Stimulated activated CD4-positive, alpha-beta T cell treated with anti-CD3 and anti-CD28 coated beads, Interleukin-4, amount 100 ng/mL, for 48 hours (primary cell): ENCODE measurements around the gene FOSB.

Experiments used
- DNase-seq, 2 donors: peaks; one replicate each; pipeline ENCODE4 v3.0.0-alpha.2; 2020; ENCODE audit warnings: low read depth in 2 of 2

Gene FOSB

GRCh38 chr19:45442778-45443461 lies 24.9 kb upstream of the FOSB start:
- DNase-seq, result no peak

GRCh38 chr19:45443462-45444317 lies 24.1 kb upstream of the FOSB start:
- DNase-seq, result peak in 1 of 2 donors; percentile 66

- DNase-seq, result peak; percentile 55 to 77
Measured at GRCh38 chr19:45444318-45445041, 23.3 kb upstream of the FOSB start.

- no peak for DNase-seq
Measured at GRCh38 chr19:45445139-45445538, 22.7 kb upstream of the FOSB start.

GRCh38 chr19:45446295-45446694 lies 21.5 kb upstream of the FOSB start:
- DNase-seq, result no peak

- DNase-seq, result no peak
Measured at GRCh38 chr19:45446944-45447343, 20.9 kb upstream of the FOSB start.

- DNase-seq, result no peak
Measured at GRCh38 chr19:45448425-45448756, 19.4 kb upstream of the FOSB start.

- DNase-seq, result no peak
Measured at GRCh38 chr19:45448887-45449299, 18.9 kb upstream of the FOSB start.

GRCh38 chr19:45450012-45450333 lies 17.8 kb upstream of the FOSB start:
- DNase-seq, result no peak

- no peak for DNase-seq
Measured at GRCh38 chr19:45451131-45451849, 16.5 kb upstream of the FOSB start.

- DNase-seq, result no peak
Measured at GRCh38 chr19:45451850-45452387, 15.9 kb upstream of the FOSB start.

- DNase-seq, result peak in 1 of 2 donors; percentile 59
Measured at GRCh38 chr19:45455707-45456499, 11.9 kb upstream of the FOSB start.

GRCh38 chr19:45456500-45456815 lies 11.3 kb upstream of the FOSB start:
- no peak for DNase-seq

GRCh38 chr19:45457776-45458175 lies 10.0 kb upstream of the FOSB start:
- no peak for DNase-seq

- DNase-seq, result no peak
Measured at GRCh38 chr19:45460807-45461347, 6.9 kb upstream of the FOSB start.

- DNase-seq, result no peak
Measured at GRCh38 chr19:45462174-45462573, 5.6 kb upstream of the FOSB start.

- DNase-seq, result no peak
Measured at GRCh38 chr19:45463241-45463640, 4.6 kb upstream of the FOSB start.

GRCh38 chr19:45464274-45464673 lies 3.5 kb upstream of the FOSB start:
- no peak for DNase-seq

- DNase-seq, result no peak
Measured at GRCh38 chr19:45464852-45465441, 2.8 kb upstream of the FOSB start.

- DNase-seq, result no peak
Measured at GRCh38 chr19:45467115-45467455, 711 bp upstream of the FOSB start.
